ENCODE data around the gene CRYBB1.
A peak's percentile ranks its signal among the peaks of the same experiment; 100 is the strongest.
"Not testable (repeated sequence)": the region's sequence is repeated elsewhere in the genome, so short reads cannot be mapped to it uniquely, and the experiment has no call there.

Gene CRYBB1

GRCh38 chr22:26636296-26636695, 18.5 kb upstream of the CRYBB1 start:
- DNase-seq (ENCODE audit: low spot score) = no peak

- no peak for DNase-seq (ENCODE audit: low spot score)
Observed at GRCh38 chr22:26635117-26635516, 17.3 kb upstream of the CRYBB1 start.

GRCh38 chr22:26634189-26634588, 16.4 kb upstream of the CRYBB1 start:
- DNase-seq (ENCODE audit: low spot score) = no peak

GRCh38 chr22:26632422-26633155, 14.8 kb upstream of the CRYBB1 start:
- no peak for DNase-seq (ENCODE audit: low spot score)

- DNase-seq (ENCODE audit: low spot score) = no peak
Observed at GRCh38 chr22:26631282-26631681, 13.5 kb upstream of the CRYBB1 start.

GRCh38 chr22:26629988-26630761, 12.3 kb upstream of the CRYBB1 start:
- DNase-seq (ENCODE audit: low spot score) = no peak

- no peak for DNase-seq (ENCODE audit: low spot score)
Observed at GRCh38 chr22:26624803-26625202, 7.0 kb upstream of the CRYBB1 start.

- DNase-seq (ENCODE audit: low spot score) = no peak
Observed at GRCh38 chr22:26623984-26624383, 6.2 kb upstream of the CRYBB1 start.

- no peak for DNase-seq (ENCODE audit: low spot score)
Observed at GRCh38 chr22:26621663-26622062, 3.8 kb upstream of the CRYBB1 start, which contains the start of gene CRYBA4. TSS of gene CRYBA4 (plus strand) at chr22:26621963. CDS start at chr22:26622597, 634 bp downstream.

- no peak for DNase-seq (ENCODE audit: low spot score)
Observed at GRCh38 chr22:26620197-26620596, 2.4 kb upstream of the CRYBB1 start.

GRCh38 chr22:26619510-26619909, 1.7 kb upstream of the CRYBB1 start:
- no peak for DNase-seq (ENCODE audit: low spot score)

- no peak for DNase-seq (ENCODE audit: low spot score)
Observed at GRCh38 chr22:26618455-26618854, 628 bp upstream of the CRYBB1 start.

- no peak for DNase-seq (ENCODE audit: low spot score)
Observed at GRCh38 chr22:26616650-26617049, 1.2 kb downstream of the CRYBB1 start.

- DNase-seq (ENCODE audit: low spot score) = no peak
Observed at GRCh38 chr22:26615830-26616435, 1.9 kb downstream of the CRYBB1 start.

- DNase-seq (ENCODE audit: low spot score) = no peak
Observed at GRCh38 chr22:26615149-26615548, 2.7 kb downstream of the CRYBB1 start.

- DNase-seq (ENCODE audit: low spot score) = no peak
Observed at GRCh38 chr22:26614322-26614721, 3.5 kb downstream of the CRYBB1 start.

GRCh38 chr22:26613753-26614152, 4.1 kb downstream of the CRYBB1 start:
- not testable (repeated sequence) for DNase-seq (ENCODE audit: low spot score)

- no peak for DNase-seq (ENCODE audit: low spot score)
Observed at GRCh38 chr22:26612652-26613051, 5.2 kb downstream of the CRYBB1 start.

GRCh38 chr22:26610996-26611395, 6.8 kb downstream of the CRYBB1 start:
- DNase-seq (ENCODE audit: low spot score) = no peak

- DNase-seq (ENCODE audit: low spot score) = peak; percentile 96
Observed at GRCh38 chr22:26610072-26610958, 7.5 kb downstream of the CRYBB1 start.

GRCh38 chr22:26609287-26609686, 8.5 kb downstream of the CRYBB1 start:
- no peak for DNase-seq (ENCODE audit: low spot score)

- DNase-seq (ENCODE audit: low spot score) = no peak
Observed at GRCh38 chr22:26608129-26608528, 9.7 kb downstream of the CRYBB1 start.

All from AG08395 (cell line).